Calu3 (cell line): ENCODE measurements around the gene SNX32. TPM values are rescaled to one million over a fixed set of nuclear protein-coding genes. Genes with fewer than 3 reads are reported as not detected.

Experiments
- BruUV-seq: library from RNA; stranded (reverse); fragments of 400-500 nt; replicated peaks from 2 replicates; lab custom pipeline; 2021; lab: Mats Ljungman, UMichigan
- CTCF ChIA-PET: fragments of 300-600 bp; sonication (Branson Sonifier 250); formaldehyde crosslinking; loops from one replicate; lab custom pipeline; 2022; ENCODE audit warnings: antibody characterized with exemption; lab: Charles Lee
- DNase-seq: peaks from one replicate; pipeline ENCODE4 v3.0.0; 2022
- H3K27ac Mint-ChIP-seq: one replicate; pipeline ENCODE4 v1.8.0; 2022; ENCODE audit warnings: mixed read lengths; ENCODE audit not compliant: unreplicated experiment
- H3K27me3 Mint-ChIP-seq: one replicate; pipeline ENCODE4 v1.8.0; 2022; ENCODE audit warnings: mixed read lengths; ENCODE audit not compliant: unreplicated experiment
- H3K36me3 Mint-ChIP-seq: one replicate; pipeline ENCODE4 v1.8.0; 2022; ENCODE audit warnings: mild to moderate bottlenecking, moderate library complexity, mixed read lengths; ENCODE audit not compliant: insufficient read depth, unreplicated experiment
- H3K4me1 Mint-ChIP-seq: one replicate; pipeline ENCODE4 v1.8.0; 2022; ENCODE audit warnings: mild to moderate bottlenecking, low read depth, mixed read lengths; ENCODE audit not compliant: unreplicated experiment
- H3K4me3 Mint-ChIP-seq: one replicate; pipeline ENCODE4 v1.8.0; 2022; ENCODE audit warnings: mild to moderate bottlenecking, low read depth, moderate library complexity, mixed read lengths; ENCODE audit not compliant: unreplicated experiment
- H3K9me3 Mint-ChIP-seq: one replicate; pipeline ENCODE4 v1.8.0; 2022; ENCODE audit warnings: low read depth, mixed read lengths; ENCODE audit not compliant: unreplicated experiment
- intact Hi-C: fragments of 100-400 bp; cut with micrococcal nuclease; formaldehyde crosslinking; loops from one replicate; pipeline ENCODE4 v1.10.0; 2022; ENCODE audit not compliant: unreplicated experiment
- total RNA-seq: library from RNA; stranded (reverse); gene quantifications from 2 replicates; pipeline ENCODE4 v1.2.3, GENCODE V29; 2022
- TF ChIP-seq, protein P1 (sequence below): fragments of 200-600 bp; IDR thresholded peaks from one replicate; pipeline ENCODE4 v1.8.0; 2022; ENCODE audit warnings: antibody characterized with exemption; ENCODE audit not compliant: unreplicated experiment

The SNX32 gene
- total RNA-seq, 1 experiment from 2014 or later, result not detected

DNA sequence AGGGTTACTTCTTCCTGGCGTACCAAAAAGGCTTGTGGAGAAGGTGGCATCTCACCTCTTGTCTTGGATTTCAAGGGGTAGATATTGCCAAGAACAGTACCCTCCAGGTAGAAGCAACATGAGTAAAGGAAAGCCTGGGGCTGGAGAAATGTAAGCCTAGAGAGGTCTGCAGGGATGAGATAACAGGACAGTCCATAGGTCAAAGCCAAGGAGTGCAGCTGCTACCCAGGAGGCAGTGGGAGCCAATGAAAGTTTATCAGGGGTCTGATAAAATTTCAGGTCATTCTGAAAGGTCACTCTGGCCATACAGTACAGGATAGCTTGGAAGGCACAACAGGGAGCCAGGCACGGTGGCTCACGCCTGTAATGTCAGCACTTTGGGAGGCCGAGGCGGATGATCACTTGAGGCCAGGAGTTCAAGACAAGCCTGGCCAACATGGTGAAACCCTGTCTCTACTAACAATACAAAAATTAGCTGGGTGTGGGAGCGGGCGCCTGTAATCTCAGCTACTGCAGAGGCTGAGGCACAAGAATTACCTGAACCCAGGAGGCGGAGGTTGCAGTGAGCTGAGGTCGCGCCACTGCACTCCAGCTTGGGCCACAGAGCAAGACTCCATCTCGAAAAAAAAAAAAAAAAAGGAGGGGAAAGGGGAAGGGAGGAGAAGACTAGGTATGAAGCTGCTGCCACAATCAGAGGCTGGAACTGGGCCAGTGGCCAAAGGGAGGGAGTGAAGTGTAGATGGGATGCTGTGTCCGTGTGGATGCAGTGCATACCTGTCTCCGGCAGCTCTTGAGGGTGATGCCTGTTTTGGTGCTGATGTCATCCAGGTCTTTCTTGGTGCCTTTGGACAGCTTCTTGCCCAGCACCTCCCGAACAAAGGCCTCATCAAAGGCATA lies 53.3 kb downstream of the SNX32 start:
- Mint-ChIP-seq H3K9me3 (no peaks in the 10 kb centered on the region), H3K27ac (peak overlapping the region; percentile 92), H3K36me3 (peaks cover 76% of the 10 kb centered on the region), H3K27me3 (no peaks in the 10 kb centered on the region), H3K4me1 (peaks cover 39% of the 10 kb centered on the region), H3K4me3 (peak overlapping the region; percentile 83)
- CTCF ChIA-PET, result interaction anchor here (0.6 to 3.3 kb wide), 6 partner anchors 13 to 176 kb away, joined by 3 to 37 read pairs (median 10); partner anchors contain the start of genes CFL1, FOSL1, KAT5 and MUS81
- BruUV-seq, result no TSS peak
- no peak for DNase-seq
- intact Hi-C loops, result loop anchor here (10.0 kb wide), 1 partner anchor 98 kb away; no protein-coding TSS in a partner anchor
- TF ChIP-seq, protein P1, sequence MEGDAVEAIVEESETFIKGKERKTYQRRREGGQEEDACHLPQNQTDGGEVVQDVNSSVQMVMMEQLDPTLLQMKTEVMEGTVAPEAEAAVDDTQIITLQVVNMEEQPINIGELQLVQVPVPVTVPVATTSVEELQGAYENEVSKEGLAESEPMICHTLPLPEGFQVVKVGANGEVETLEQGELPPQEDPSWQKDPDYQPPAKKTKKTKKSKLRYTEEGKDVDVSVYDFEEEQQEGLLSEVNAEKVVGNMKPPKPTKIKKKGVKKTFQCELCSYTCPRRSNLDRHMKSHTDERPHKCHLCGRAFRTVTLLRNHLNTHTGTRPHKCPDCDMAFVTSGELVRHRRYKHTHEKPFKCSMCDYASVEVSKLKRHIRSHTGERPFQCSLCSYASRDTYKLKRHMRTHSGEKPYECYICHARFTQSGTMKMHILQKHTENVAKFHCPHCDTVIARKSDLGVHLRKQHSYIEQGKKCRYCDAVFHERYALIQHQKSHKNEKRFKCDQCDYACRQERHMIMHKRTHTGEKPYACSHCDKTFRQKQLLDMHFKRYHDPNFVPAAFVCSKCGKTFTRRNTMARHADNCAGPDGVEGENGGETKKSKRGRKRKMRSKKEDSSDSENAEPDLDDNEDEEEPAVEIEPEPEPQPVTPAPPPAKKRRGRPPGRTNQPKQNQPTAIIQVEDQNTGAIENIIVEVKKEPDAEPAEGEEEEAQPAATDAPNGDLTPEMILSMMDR, result no peak

- CTCF ChIA-PET, result interaction anchor here (0.6 to 3.3 kb wide), 26 partner anchors 9 to 304 kb away, joined by 3 to 37 read pairs (median 5); partner anchors contain the start of genes BANF1, CFL1, FOSL1 and KAT5
- TSS peak; percentile 12 for BruUV-seq
- H3K4me1 Mint-ChIP-seq, result peaks cover 45% of the 10 kb centered on the region
Observed at GRCh38 chr11:65887723-65888162, 54.0 kb downstream of the SNX32 start.

DNA sequence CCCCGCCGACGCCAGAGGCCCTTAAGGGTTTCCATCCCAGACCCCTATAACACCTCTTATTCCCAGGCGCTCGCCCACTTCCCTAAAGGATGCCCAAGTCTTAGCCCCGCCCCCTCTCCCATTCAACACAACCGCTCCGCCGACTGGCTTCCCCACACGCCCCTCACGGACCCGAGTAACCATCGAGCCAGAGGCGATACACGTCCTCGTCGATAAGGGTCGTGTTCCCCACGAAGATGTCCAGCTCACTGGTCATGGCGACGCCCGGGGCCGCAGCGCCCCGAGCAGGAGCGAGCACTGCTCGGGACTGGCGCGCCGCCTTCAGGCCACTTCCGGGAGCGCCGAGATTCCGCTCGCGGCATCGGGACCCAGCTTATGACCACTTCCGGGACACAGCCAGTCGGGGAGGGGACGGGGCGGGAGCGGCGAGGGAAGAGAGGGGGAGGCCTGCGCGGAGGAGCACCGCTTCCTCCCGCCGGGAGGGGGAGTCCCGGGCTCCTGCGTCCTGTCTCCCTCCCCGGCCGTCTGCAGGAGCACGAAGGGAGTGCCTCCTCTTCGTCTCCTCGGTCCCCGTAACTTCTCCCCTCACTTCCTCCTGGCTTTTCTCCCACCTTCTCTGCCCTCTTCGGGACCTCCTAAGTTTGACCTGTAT lies 54.5 kb downstream of the SNX32 start, which contains the start of gene FIBP:
TSS of gene FIBP (minus strand) at position 309 of the 652 bp plus-strand sequence. CDS start at position 256, 53 bp downstream.
- Mint-ChIP-seq H3K4me1 (peaks cover 48% of the 10 kb centered on the region), H3K27me3 (no peaks in the 10 kb centered on the region), H3K27ac (peak within 1 kb of the TSS; percentile 92), H3K4me3 (peak within 1 kb of the TSS; percentile 83), H3K9me3 (no peaks in the 10 kb centered on the region), H3K36me3 (peaks cover 84% of the 10 kb centered on the region)
- intact Hi-C loops, result loop anchor here (10.0 kb wide), 1 partner anchor 97 kb away; no protein-coding TSS in a partner anchor
- CTCF ChIA-PET, result interaction anchor here (0.6 to 3.3 kb wide), 29 partner anchors 9 to 305 kb away, joined by 3 to 37 read pairs (median 4); partner anchors contain the start of genes BANF1, CFL1, FOSL1 and KAT5
- peak; percentile 96 for DNase-seq
- no TSS peak for BruUV-seq
- TF ChIP-seq, protein P1, result peak; percentile 90

More at GRCh38 chr11:65887723-65888162, 54.0 kb downstream of the SNX32 start:
- intact Hi-C loops, result loop anchor here (10.0 kb wide), 1 partner anchor 97 kb away; no protein-coding TSS in a partner anchor
- peak; percentile 32 for DNase-seq
- TF ChIP-seq, protein P1, result no peak
- Mint-ChIP-seq H3K27me3 (no peaks in the 10 kb centered on the region), H3K9me3 (no peaks in the 10 kb centered on the region), H3K36me3 (peaks cover 79% of the 10 kb centered on the region), H3K27ac (peak overlapping the region; percentile 92), H3K4me3 (peak overlapping the region; percentile 83)
